Neutrophil (primary cell): ENCODE results near the gene ZNF418.

Experiments used
- H3K27ac ChIP-seq: fragments of 200-600 bp; sonication (generic); 2 replicates; pipeline ENCODE4 v1.5.1; 2016; ENCODE audit warnings: mild to moderate bottlenecking, moderate library complexity
- H3K27me3 ChIP-seq: fragments of 200-600 bp; sonication (generic); 2 replicates; pipeline ENCODE4 v1.6.0; 2016; ENCODE audit warnings: mild to moderate bottlenecking
- H3K36me3 ChIP-seq: fragments of 200-600 bp; sonication (generic); 2 replicates; pipeline ENCODE4 v1.5.1; 2017
- H3K4me1 ChIP-seq, 2 experiments: fragments of 200-600 bp in 1 of 2; sonication (generic) in 1 of 2; 1 replicate in 1 of 2; 2 replicates in 1 of 2; pipeline versions ENCODE4 v1.5.1 to v1.6.1; 2013 to 2016; ENCODE audit warnings: low read depth in 1 of 2, low read length in 1 of 2, mild to moderate bottlenecking in 1 of 2, moderate library complexity in 1 of 2; ENCODE audit not compliant: control insufficient read depth in 1 of 2, insufficient read depth in 1 of 2
- H3K4me3 ChIP-seq, 2 experiments: fragments of 200-600 bp in 1 of 2; sonication (generic) in 1 of 2; 1 replicate in 1 of 2; 2 replicates in 1 of 2; pipeline ENCODE4 v1.5.1; 2013 to 2016; ENCODE audit warnings: low read depth in 1 of 2, low read length in 1 of 2, mild to moderate bottlenecking in 1 of 2, moderate library complexity in 1 of 2
- H3K9me3 ChIP-seq: fragments of 200-600 bp; sonication (generic); 2 replicates; pipeline ENCODE4 v1.5.1; 2016
- CTCF ChIP-seq: fragments of 200-600 bp; sonication (generic); IDR thresholded peaks from 2 replicates; pipeline ENCODE4 v1.5.1; 2016; ENCODE audit warnings: antibody characterized with exemption

The ZNF418 gene

GRCh38 chr19:57872450-57872849, 62.8 kb downstream of the ZNF418 start:
- Histone ChIP-seq H3K36me3 (peaks cover 8% of the 10 kb centered on the region), H3K4me3 (no peak overlapping the region), H3K27me3 (no peaks in the 10 kb centered on the region), H3K4me1 (no peaks in the 10 kb centered on the region), H3K9me3 (peaks cover 38% of the 10 kb centered on the region), H3K27ac (no peak overlapping the region)
- TF ChIP-seq CTCF: no peak
